GM23338 (cell line): ENCODE measurements around the gene ATP2B1. TPM values are rescaled to one million over a fixed set of nuclear protein-coding genes. Genes with fewer than 3 reads are reported as not detected.

Experiments used
- CREB1 ChIP-seq: fragments of 250-450 bp; sonication (Bioruptor Pico); IDR thresholded peaks from 2 replicates; pipeline ENCODE4 v1.5.0; 2020; ENCODE audit warnings: low read depth, mild to moderate bottlenecking, moderate library complexity
- EZH2phosphoT487 ChIP-seq: fragments of 200-600 bp; sonication (generic); IDR thresholded peaks from one replicate; pipeline ENCODE4 v1.8.1; 2018; ENCODE audit warnings: antibody characterized with exemption; ENCODE audit not compliant: unreplicated experiment
- JUNB ChIP-seq: IDR thresholded peaks from one replicate; pipeline ENCODE4 v1.6.1; 2016; ENCODE audit warnings: antibody characterized with exemption; ENCODE audit not compliant: unreplicated experiment
- POLR2AphosphoS5 ChIP-seq: IDR thresholded peaks from 2 replicates; pipeline ENCODE4 v1.6.1; 2016; ENCODE audit warnings: antibody characterized with exemption, low read depth
- ZNF114 ChIP-seq: fragments of 250-450 bp; sonication (Bioruptor Pico); IDR thresholded peaks from 2 replicates; pipeline ENCODE4 v1.5.0; 2020; ENCODE audit warnings: mild to moderate bottlenecking, moderate library complexity
- ZNF331 ChIP-seq: fragments of 250-450 bp; sonication (Bioruptor Pico); IDR thresholded peaks from 2 replicates; pipeline ENCODE4 v1.5.0; 2020; ENCODE audit warnings: low read depth, mild to moderate bottlenecking, moderate library complexity
- ZNF462 ChIP-seq: fragments of 250-450 bp; sonication (Bioruptor Pico); IDR thresholded peaks from 2 replicates; pipeline ENCODE4 v1.5.0; 2020; ENCODE audit warnings: mild to moderate bottlenecking, moderate library complexity
- polyA plus RNA-seq: library from polyadenylated mRNA; unstranded; fragments of >200 nt; fragmentation: Nextera tagmentation; extraction: Ambion mirVana; gene quantifications from 2 replicates; pipeline ENCODE4 v1.2.1, GENCODE V29; 2016
- small RNA-seq: library from RNA; depleted of rRNA; stranded (forward); fragments of <200 nt; gene quantifications from one replicate; pipeline ENCODE3, GENCODE V24; 2014; ENCODE audit warnings: low replicate concordance
- total RNA-seq: library from RNA; depleted of rRNA; stranded (reverse); fragments of >200 nt; shearing (Covaris generic); gene quantifications from 2 replicates; pipeline ENCODE4 v1.2.3, GENCODE V29; 2014; rRNA removed
- TF ChIP-seq, protein P1 (sequence below): IDR thresholded peaks from 2 replicates; pipeline ENCODE4 v1.6.1; 2016; ENCODE audit warnings: antibody characterized with exemption

Gene ATP2B1
- total and polyA plus RNA-seq, 2 experiments from 2014 or later: 39.3 to 42.3 TPM

DNA sequence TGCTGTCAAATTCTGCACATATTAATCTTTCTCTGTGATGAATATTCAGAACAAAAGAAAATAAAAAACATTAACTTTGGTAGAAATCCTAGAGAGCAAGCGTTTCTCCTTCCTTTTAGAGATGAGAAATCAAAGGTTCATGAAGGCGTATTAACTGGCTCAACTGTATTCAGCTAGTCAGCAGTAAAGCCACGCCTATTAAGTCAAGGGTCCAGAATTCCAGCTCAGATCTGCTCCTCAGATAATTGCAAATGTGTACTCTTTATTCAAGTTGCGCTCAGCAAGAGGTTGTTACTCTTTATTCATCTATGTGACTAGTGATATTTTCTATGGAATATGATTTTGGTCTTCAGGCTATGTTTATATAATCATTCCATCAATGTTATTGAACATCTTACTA is 169.7 kb downstream of the ATP2B1 start (continued):
- TF ChIP-seq ZNF462 (CRISPR knock-in tag) (no peak), EZH2phosphoT487 (no peak), ZNF331 (CRISPR knock-in tag) (no peak), ZNF114 (CRISPR knock-in tag) (no peak), POLR2AphosphoS5 (no peak), JUNB (no peak), CREB1 (CRISPR knock-in tag) (no peak)
- TF ChIP-seq, protein P1, sequence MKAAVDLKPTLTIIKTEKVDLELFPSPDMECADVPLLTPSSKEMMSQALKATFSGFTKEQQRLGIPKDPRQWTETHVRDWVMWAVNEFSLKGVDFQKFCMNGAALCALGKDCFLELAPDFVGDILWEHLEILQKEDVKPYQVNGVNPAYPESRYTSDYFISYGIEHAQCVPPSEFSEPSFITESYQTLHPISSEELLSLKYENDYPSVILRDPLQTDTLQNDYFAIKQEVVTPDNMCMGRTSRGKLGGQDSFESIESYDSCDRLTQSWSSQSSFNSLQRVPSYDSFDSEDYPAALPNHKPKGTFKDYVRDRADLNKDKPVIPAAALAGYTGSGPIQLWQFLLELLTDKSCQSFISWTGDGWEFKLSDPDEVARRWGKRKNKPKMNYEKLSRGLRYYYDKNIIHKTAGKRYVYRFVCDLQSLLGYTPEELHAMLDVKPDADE: no peak

Small RNAs within 50 kb of the gene (small RNA-seq; reads per million reads assigned to genes)
- not detected for gene AC025034.2
- gene RNA5SP365: not detected
- gene RNU6-148P: not detected

Other genes with a start within 250 kb of the ATP2B1 start
- gene GALNT4, start 184.0 kb downstream of the ATP2B1 start, total RNA-seq: 2.4 and 3.0 TPM in 2 replicates
- gene GALNT4, start 184.0 kb downstream of the ATP2B1 start, polyA plus RNA-seq: 1.1 TPM in 1 of 2 replicates, not detected in the other
- gene POC1B, start 182.8 kb downstream of the ATP2B1 start, total RNA-seq: 17.2 and 17.5 TPM in 2 replicates
- 9.0 and 11.8 TPM in 2 replicates for gene POC1B, start 182.8 kb downstream of the ATP2B1 start, polyA plus RNA-seq